H9 (cell line): Measurements from ENCODE around the gene DPYSL3. TPM values are rescaled to one million over a fixed set of nuclear protein-coding genes. Genes with fewer than 3 reads are reported as not detected.

ENCODE experiments used
- DNase-seq: peaks from one replicate; pipeline ENCODE4 v3.0.0-alpha.2; 2017
- H2AFZ ChIP-seq: one replicate; pipeline ENCODE4 v1.6.1; 2013; ENCODE audit warnings: mild to moderate bottlenecking, low read length, control low read depth, moderate library complexity
- H2AK5ac ChIP-seq: 2 replicates; pipeline ENCODE4 v1.6.1; 2013; ENCODE audit warnings: low read length, control low read depth, mixed read lengths; ENCODE audit not compliant: insufficient read length
- H2BK120ac ChIP-seq: one replicate; pipeline ENCODE4 v1.6.1; 2013; ENCODE audit warnings: low read depth, mild to moderate bottlenecking, low read length, control low read depth, inconsistent platforms; ENCODE audit not compliant: poor library complexity, severe bottlenecking
- H2BK12ac ChIP-seq: 2 replicates; pipeline ENCODE4 v1.6.1; 2013; ENCODE audit warnings: low read length, control low read depth, mixed read lengths, low read depth; ENCODE audit not compliant: insufficient read length
- H2BK15ac ChIP-seq: 2 replicates; pipeline ENCODE4 v1.6.1; 2013; ENCODE audit warnings: low read depth, low read length, control low read depth
- H2BK20ac ChIP-seq: one replicate; pipeline ENCODE4 v1.6.1; 2013; ENCODE audit warnings: low read depth, mild to moderate bottlenecking, low read length, control low read depth, inconsistent platforms; ENCODE audit not compliant: poor library complexity, severe bottlenecking
- H2BK5ac ChIP-seq: 2 replicates; pipeline ENCODE4 v1.6.1; 2013; ENCODE audit warnings: low read length, control low read depth, mixed read lengths; ENCODE audit not compliant: insufficient read length
- H3K14ac ChIP-seq: 2 replicates; pipeline ENCODE4 v1.6.1; 2013; ENCODE audit warnings: low read length, control low read depth; ENCODE audit not compliant: insufficient read depth
- H3K18ac ChIP-seq: 2 replicates; pipeline ENCODE4 v1.6.1; 2013; ENCODE audit warnings: low read depth, mild to moderate bottlenecking, mixed read lengths, low read length, control low read depth; ENCODE audit not compliant: insufficient read length
- H3K23ac ChIP-seq: 2 replicates; pipeline ENCODE4 v1.6.1; 2013; ENCODE audit warnings: low read length, control low read depth, mixed read lengths, low read depth; ENCODE audit not compliant: insufficient read length
- H3K23me2 ChIP-seq: 2 replicates; pipeline ENCODE4 v1.6.1; 2013; ENCODE audit warnings: low read depth, mild to moderate bottlenecking, mixed read lengths, low read length, control low read depth; ENCODE audit not compliant: insufficient read length, poor library complexity, severe bottlenecking
- H3K27ac ChIP-seq: 2 replicates; pipeline ENCODE4 v1.5.1; 2013; ENCODE audit warnings: low read length, control low read depth, mixed read lengths, low read depth; ENCODE audit not compliant: insufficient read length
- H3K27me3 ChIP-seq: 2 replicates; pipeline ENCODE4 v1.6.1; 2013; ENCODE audit warnings: low read length, control low read depth, inconsistent platforms; ENCODE audit not compliant: insufficient read depth
- H3K4ac ChIP-seq: 2 replicates; pipeline ENCODE4 v1.6.1; 2013; ENCODE audit warnings: low read depth, mild to moderate bottlenecking, control low read depth, inconsistent platforms, low read length, moderate library complexity
- H3K4me1 ChIP-seq: 2 replicates; pipeline ENCODE4 v1.6.1; 2013; ENCODE audit warnings: low read length, control low read depth, inconsistent platforms; ENCODE audit not compliant: insufficient read depth
- H3K4me2 ChIP-seq: 2 replicates; pipeline ENCODE4 v1.6.1; 2013; ENCODE audit warnings: low read length, control low read depth, mixed read lengths; ENCODE audit not compliant: insufficient read length, insufficient read depth
- H3K56ac ChIP-seq: 2 replicates; pipeline ENCODE4 v1.6.1; 2013; ENCODE audit warnings: low read depth, mild to moderate bottlenecking, mixed read lengths, low read length, control low read depth; ENCODE audit not compliant: insufficient read length
- H3K79me1 ChIP-seq: 2 replicates; pipeline ENCODE4 v1.6.1; 2013; ENCODE audit warnings: low read depth, mild to moderate bottlenecking, moderate library complexity, low read length, control low read depth, inconsistent platforms; ENCODE audit not compliant: insufficient read depth, poor library complexity, severe bottlenecking
- H3K79me2 ChIP-seq: 2 replicates; pipeline ENCODE4 v1.6.1; 2013; ENCODE audit warnings: low read length, control low read depth, inconsistent platforms; ENCODE audit not compliant: insufficient read depth
- H3K9ac ChIP-seq: 2 replicates; pipeline ENCODE4 v1.6.1; 2013; ENCODE audit warnings: low read length, control low read depth, mixed read lengths; ENCODE audit not compliant: insufficient read length; ENCODE audit errors: extremely low read depth
- H3K9me3 ChIP-seq: one replicate; pipeline ENCODE4 v1.6.1; 2013; ENCODE audit warnings: low read depth, low read length, inconsistent platforms; ENCODE audit not compliant: control insufficient read depth
- H3T11ph ChIP-seq: one replicate; pipeline ENCODE4 v1.6.1; 2013; ENCODE audit warnings: mild to moderate bottlenecking, low read length, control low read depth, inconsistent platforms
- H4K20me1 ChIP-seq: one replicate; pipeline ENCODE4 v1.6.1; 2013; ENCODE audit not compliant: control insufficient read depth, insufficient read length, insufficient read depth
- H4K5ac ChIP-seq: 2 replicates; pipeline ENCODE4 v1.6.1; 2013; ENCODE audit warnings: low read depth, mild to moderate bottlenecking, mixed read lengths, low read length, control low read depth; ENCODE audit not compliant: insufficient read length
- H4K8ac ChIP-seq: replicated peaks from 2 replicates; pipeline ENCODE4 v1.6.1; 2013; ENCODE audit warnings: low read length, control low read depth, mixed read lengths, low read depth; ENCODE audit not compliant: insufficient read length
- H4K91ac ChIP-seq: 2 replicates; pipeline ENCODE4 v1.6.1; 2013; ENCODE audit warnings: low read depth, mild to moderate bottlenecking, moderate library complexity, mixed read lengths, low read length, control low read depth; ENCODE audit not compliant: insufficient read length
- H3K27ac Mint-ChIP-seq, 3 experiments: 2 replicates in 2 of 3; 3 replicates in 1 of 3; pipeline ENCODE4 v1.8.0; 2020 to 2021; ENCODE audit warnings: mixed read lengths in 3 of 3, mild to moderate bottlenecking in 1 of 3, moderate library complexity in 1 of 3
- H3K27me3 Mint-ChIP-seq: 2 replicates; pipeline ENCODE4 v1.8.0; 2021; ENCODE audit warnings: low read depth, mild to moderate bottlenecking, moderate library complexity, mixed read lengths
- H3K36me3 Mint-ChIP-seq, 3 experiments: 2 replicates in 2 of 3; 3 replicates in 1 of 3; pipeline ENCODE4 v1.8.0; 2020 to 2021; ENCODE audit warnings: low read depth in 3 of 3, mixed read lengths in 3 of 3; ENCODE audit not compliant: insufficient read depth in 1 of 3
- H3K4me1 Mint-ChIP-seq, 2 experiments: 2 replicates each; pipeline ENCODE4 v1.8.0; 2020; ENCODE audit warnings: mixed read lengths in 2 of 2
- H3K4me3 Mint-ChIP-seq, 2 experiments: 2 replicates in 1 of 2; 3 replicates in 1 of 2; pipeline ENCODE4 v1.8.0; 2020 to 2021; ENCODE audit warnings: mild to moderate bottlenecking in 2 of 2, mixed read lengths in 2 of 2, moderate library complexity in 1 of 2
- H3K9me3 Mint-ChIP-seq, 2 experiments: 2 replicates in 1 of 2; 3 replicates in 1 of 2; pipeline ENCODE4 v1.8.0; 2020; ENCODE audit warnings: mild to moderate bottlenecking in 2 of 2, mixed read lengths in 2 of 2, moderate library complexity in 1 of 2
- CTCF ChIP-seq: fragments of 200-600 bp; sonication (generic); conservative IDR thresholded peaks from 3 replicates; pipeline ENCODE4 v1.8.0; 2021; ENCODE audit warnings: antibody characterized with exemption, mild to moderate bottlenecking
- WGBS: extraction: QIAGEN DNeasy Blood & Tissue Kit; methylation state at CpG from one replicate; pipeline ENCODE4 v1.1.7; 2013; ENCODE audit warnings: missing lambda C conversion rate, low lambda C conversion rate, mixed read lengths; ENCODE audit not compliant: insufficient read length; ENCODE audit errors: extremely low coverage; 5-methylcytosine and 5-hydroxymethylcytosine counted together
- total RNA-seq: library from RNA; stranded (reverse); gene quantifications from 2 replicates; pipeline ENCODE4 v1.2.1, GENCODE V29; 2021

The DPYSL3 gene
- total RNA-seq, 1 experiment from 2014 or later = 515 TPM

GRCh38 chr5:147432323-147432722 is 77.5 kb downstream of the DPYSL3 start:
- Histone ChIP-seq H3K9me3 (no peaks in the 10 kb centered on the region), H2BK5ac (no peak overlapping the region), H2BK120ac (no peak overlapping the region), H3K23ac (no peak overlapping the region), H2BK20ac (no peak overlapping the region), H4K8ac (no peak overlapping the region), H3K23me2 (no peaks in the 10 kb centered on the region), H3K27ac (no peak overlapping the region), H4K20me1 (no peaks in the 10 kb centered on the region), H3K14ac (no peak overlapping the region), H3K9ac (no peak overlapping the region), H3K79me2 (peaks cover 60% of the 10 kb centered on the region), H2AFZ (no peak overlapping the region), H2AK5ac (no peak overlapping the region), H3T11ph (no peak overlapping the region), H2BK15ac (no peak overlapping the region), H3K56ac (no peak overlapping the region), H3K4me2 (no peak overlapping the region), H2BK12ac (no peak overlapping the region), H3K79me1 (peaks cover 9% of the 10 kb centered on the region), H3K4me1 (peaks cover 10% of the 10 kb centered on the region; the same call in 1 of the 2 replicates), H3K18ac (no peak overlapping the region), H4K91ac (no peak overlapping the region), H3K27me3 (no peaks in the 10 kb centered on the region), H3K4ac (no peak overlapping the region), H4K5ac (no peak overlapping the region)
- H3K36me3 Mint-ChIP-seq = peaks cover 14 to 63% (median 40%) of the 10 kb centered on the region in 3 experiments; a peak in 6 of 7 replicates
- peak overlapping the region; percentile 34 to 67 (median 59); a peak in 6 of 7 replicates for H3K27ac Mint-ChIP-seq
- no peaks in the 10 kb centered on the region for H3K27me3 Mint-ChIP-seq
- no peak for TF ChIP-seq CTCF
- H3K9me3 Mint-ChIP-seq = no peaks in the 10 kb centered on the region
- no CpG with 5 or more reads among the region's 4 CpGs for WGBS
- no peak overlapping the region for H3K4me3 Mint-ChIP-seq
- H3K4me1 Mint-ChIP-seq = peaks cover 63 to 75% of the 10 kb centered on the region in 2 experiments
- no peak for DNase-seq
